A549 (cell line): Measurements from ENCODE around the gene MYBPHL.

ENCODE experiments used
- CBX8 ChIP-seq: fragments of 200-600 bp; sonication (generic); IDR thresholded peaks from 2 replicates; pipeline ENCODE4 v1.6.1; 2016
- EP300 ChIP-seq, 2 experiments: fragments of >200 bp; sonication (Bioruptor Twin); formaldehyde crosslinking; IDR thresholded peaks; 2 replicates in 1 of 2; 3 replicates in 1 of 2; pipeline ENCODE4 v1.6.1; 2016 to 2017
- JUN ChIP-seq, 2 experiments: fragments of >200 bp; sonication (Bioruptor Twin); formaldehyde crosslinking; IDR thresholded peaks; 2 replicates in 1 of 2; 3 replicates in 1 of 2; pipeline ENCODE4 v1.6.1; 2016 to 2017
- KDM5A ChIP-seq: fragments of 200-600 bp; sonication (generic); IDR thresholded peaks from 2 replicates; pipeline ENCODE4 v1.6.1; 2016; ENCODE audit warnings: antibody characterized with exemption, mild to moderate bottlenecking
- MAX ChIP-seq: IDR thresholded peaks from 2 replicates; pipeline ENCODE4 v1.6.1; 2012
- NPAS2 ChIP-seq: fragments of 250-450 bp; sonication (Bioruptor Pico); IDR thresholded peaks from 2 replicates; pipeline ENCODE4 v1.8.0; 2022; ENCODE audit warnings: mild to moderate bottlenecking, moderate library complexity, borderline replicate concordance
- NR3C1 ChIP-seq: fragments of >200 bp; sonication (Bioruptor Twin); formaldehyde crosslinking; IDR thresholded peaks from 3 replicates; pipeline ENCODE4 v1.6.1; 2017
- POLR2A ChIP-seq: IDR thresholded peaks from 2 replicates; pipeline ENCODE4 v1.6.1; 2012; ENCODE audit warnings: mild to moderate bottlenecking, low read length
- RAD21 ChIP-seq, 2 experiments: fragments of >200 bp in 1 of 2; sonication (Bioruptor Twin) in 1 of 2; formaldehyde crosslinking in 1 of 2; IDR thresholded peaks in 1 of 2; conservative IDR thresholded peaks in 1 of 2; 2 replicates in 1 of 2; 3 replicates in 1 of 2; pipeline ENCODE4 v1.6.1; 2012 to 2018; ENCODE audit warnings: inconsistent platforms in 1 of 2
- USF2 ChIP-seq: fragments of 450-650 bp; IDR thresholded peaks from 2 replicates; pipeline ENCODE4 v1.6.1; 2014; ENCODE audit warnings: antibody characterized with exemption
- ZNF302 ChIP-seq: fragments of 250-450 bp; sonication (Bioruptor Pico); IDR thresholded peaks from 2 replicates; pipeline ENCODE4 v1.9.0; 2021; ENCODE audit warnings: inconsistent platforms, mild to moderate bottlenecking, moderate library complexity
- TF ChIP-seq, protein P1 (sequence below): fragments of >200 bp; sonication (Bioruptor Twin); formaldehyde crosslinking; IDR thresholded peaks from 3 replicates; pipeline ENCODE4 v1.5.1; 2016
- TF ChIP-seq, protein P2 (sequence below): fragments of 250-450 bp; sonication (Bioruptor Pico); IDR thresholded peaks from 2 replicates; pipeline ENCODE4 v1.5.0; 2020; ENCODE audit warnings: low read depth, mild to moderate bottlenecking, moderate library complexity
- TF ChIP-seq, protein P3 (sequence below): fragments of 200-600 bp; sonication (generic); IDR thresholded peaks from 2 replicates; pipeline ENCODE4 v1.6.1; 2016; ENCODE audit warnings: antibody characterized with exemption, mild to moderate bottlenecking, moderate library complexity

GRCh38 chr1:109265016-109265415 lies 41.8 kb downstream of the MYBPHL start:
- TF ChIP-seq, protein P1, sequence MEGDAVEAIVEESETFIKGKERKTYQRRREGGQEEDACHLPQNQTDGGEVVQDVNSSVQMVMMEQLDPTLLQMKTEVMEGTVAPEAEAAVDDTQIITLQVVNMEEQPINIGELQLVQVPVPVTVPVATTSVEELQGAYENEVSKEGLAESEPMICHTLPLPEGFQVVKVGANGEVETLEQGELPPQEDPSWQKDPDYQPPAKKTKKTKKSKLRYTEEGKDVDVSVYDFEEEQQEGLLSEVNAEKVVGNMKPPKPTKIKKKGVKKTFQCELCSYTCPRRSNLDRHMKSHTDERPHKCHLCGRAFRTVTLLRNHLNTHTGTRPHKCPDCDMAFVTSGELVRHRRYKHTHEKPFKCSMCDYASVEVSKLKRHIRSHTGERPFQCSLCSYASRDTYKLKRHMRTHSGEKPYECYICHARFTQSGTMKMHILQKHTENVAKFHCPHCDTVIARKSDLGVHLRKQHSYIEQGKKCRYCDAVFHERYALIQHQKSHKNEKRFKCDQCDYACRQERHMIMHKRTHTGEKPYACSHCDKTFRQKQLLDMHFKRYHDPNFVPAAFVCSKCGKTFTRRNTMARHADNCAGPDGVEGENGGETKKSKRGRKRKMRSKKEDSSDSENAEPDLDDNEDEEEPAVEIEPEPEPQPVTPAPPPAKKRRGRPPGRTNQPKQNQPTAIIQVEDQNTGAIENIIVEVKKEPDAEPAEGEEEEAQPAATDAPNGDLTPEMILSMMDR = no peak
- TF ChIP-seq, protein P2, sequence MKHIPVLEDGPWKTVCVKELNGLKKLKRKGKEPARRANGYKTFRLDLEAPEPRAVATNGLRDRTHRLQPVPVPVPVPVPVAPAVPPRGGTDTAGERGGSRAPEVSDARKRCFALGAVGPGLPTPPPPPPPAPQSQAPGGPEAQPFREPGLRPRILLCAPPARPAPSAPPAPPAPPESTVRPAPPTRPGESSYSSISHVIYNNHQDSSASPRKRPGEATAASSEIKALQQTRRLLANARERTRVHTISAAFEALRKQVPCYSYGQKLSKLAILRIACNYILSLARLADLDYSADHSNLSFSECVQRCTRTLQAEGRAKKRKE (CRISPR knock-in tag) = no peak
- TF ChIP-seq NPAS2 (CRISPR knock-in tag) (no peak), POLR2A (no peak), EP300 (IDR thresholded peaks at IDR 0.05) (no peak), MAX (no peak), KDM5A (no peak), NR3C1 (no peak), ZNF302 (no peak), USF2 (no peak), JUN (IDR thresholded peaks at IDR 0.05) (no peak), RAD21 (conservative IDR thresholded peaks at IDR 0.05 in 1 of 2, IDR thresholded peaks at IDR 0.05 in 1 of 2) (no peak), CBX8 (no peak)
- TF ChIP-seq, protein P3, sequence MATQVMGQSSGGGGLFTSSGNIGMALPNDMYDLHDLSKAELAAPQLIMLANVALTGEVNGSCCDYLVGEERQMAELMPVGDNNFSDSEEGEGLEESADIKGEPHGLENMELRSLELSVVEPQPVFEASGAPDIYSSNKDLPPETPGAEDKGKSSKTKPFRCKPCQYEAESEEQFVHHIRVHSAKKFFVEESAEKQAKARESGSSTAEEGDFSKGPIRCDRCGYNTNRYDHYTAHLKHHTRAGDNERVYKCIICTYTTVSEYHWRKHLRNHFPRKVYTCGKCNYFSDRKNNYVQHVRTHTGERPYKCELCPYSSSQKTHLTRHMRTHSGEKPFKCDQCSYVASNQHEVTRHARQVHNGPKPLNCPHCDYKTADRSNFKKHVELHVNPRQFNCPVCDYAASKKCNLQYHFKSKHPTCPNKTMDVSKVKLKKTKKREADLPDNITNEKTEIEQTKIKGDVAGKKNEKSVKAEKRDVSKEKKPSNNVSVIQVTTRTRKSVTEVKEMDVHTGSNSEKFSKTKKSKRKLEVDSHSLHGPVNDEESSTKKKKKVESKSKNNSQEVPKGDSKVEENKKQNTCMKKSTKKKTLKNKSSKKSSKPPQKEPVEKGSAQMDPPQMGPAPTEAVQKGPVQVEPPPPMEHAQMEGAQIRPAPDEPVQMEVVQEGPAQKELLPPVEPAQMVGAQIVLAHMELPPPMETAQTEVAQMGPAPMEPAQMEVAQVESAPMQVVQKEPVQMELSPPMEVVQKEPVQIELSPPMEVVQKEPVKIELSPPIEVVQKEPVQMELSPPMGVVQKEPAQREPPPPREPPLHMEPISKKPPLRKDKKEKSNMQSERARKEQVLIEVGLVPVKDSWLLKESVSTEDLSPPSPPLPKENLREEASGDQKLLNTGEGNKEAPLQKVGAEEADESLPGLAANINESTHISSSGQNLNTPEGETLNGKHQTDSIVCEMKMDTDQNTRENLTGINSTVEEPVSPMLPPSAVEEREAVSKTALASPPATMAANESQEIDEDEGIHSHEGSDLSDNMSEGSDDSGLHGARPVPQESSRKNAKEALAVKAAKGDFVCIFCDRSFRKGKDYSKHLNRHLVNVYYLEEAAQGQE = no peak
